ENCODE measurements around the gene CAMK1D.
"Not testable (repeated sequence)": the region's sequence is repeated elsewhere in the genome, so short reads cannot be mapped to it uniquely, and the experiment has no call there.

Gene CAMK1D

DNA sequence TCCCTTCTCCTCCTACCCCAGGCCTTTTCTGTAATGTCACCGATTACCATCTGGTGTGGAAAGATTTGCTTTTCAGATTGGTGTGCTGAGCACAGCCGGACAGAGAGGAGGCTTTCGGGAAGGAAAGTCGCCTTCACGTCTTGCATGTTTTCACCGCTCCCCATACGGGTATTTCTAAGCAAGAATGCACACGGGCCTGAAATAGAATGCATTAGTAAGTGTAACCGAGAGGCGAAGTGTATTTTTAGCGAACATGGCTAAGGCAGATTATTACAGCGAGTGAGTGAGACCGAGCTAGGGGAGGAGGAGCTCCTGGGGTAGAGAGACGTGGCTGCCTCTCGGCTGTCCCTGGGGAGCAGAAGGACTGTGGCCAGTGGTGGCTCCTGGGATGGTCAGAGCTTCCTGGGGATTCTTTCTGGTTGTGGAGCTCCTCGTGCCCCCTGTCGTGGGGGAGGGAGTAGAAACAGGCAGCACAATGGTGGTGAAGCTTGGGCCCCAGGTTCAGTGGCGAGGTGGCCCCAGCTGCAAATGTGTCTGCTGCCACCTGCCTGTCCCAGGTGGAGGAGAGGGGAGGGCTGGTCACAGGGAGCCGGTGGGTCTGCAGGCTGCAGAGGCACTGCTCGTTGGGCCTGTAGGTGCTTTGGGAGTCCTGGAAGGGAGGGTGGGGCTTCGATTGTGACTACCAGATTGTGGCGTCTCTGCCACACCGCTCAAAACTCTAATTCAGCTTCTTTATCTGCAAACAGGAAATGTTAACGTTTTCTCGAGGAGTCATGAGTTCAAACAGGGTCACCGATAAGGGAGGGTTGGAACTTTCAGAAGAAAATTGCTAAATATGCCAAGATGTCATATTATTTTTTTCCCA, 135.8 kb downstream of the CAMK1D start:
- DNase-seq (ENCODE audit: low read depth, low spot score), result no peak

DNA sequence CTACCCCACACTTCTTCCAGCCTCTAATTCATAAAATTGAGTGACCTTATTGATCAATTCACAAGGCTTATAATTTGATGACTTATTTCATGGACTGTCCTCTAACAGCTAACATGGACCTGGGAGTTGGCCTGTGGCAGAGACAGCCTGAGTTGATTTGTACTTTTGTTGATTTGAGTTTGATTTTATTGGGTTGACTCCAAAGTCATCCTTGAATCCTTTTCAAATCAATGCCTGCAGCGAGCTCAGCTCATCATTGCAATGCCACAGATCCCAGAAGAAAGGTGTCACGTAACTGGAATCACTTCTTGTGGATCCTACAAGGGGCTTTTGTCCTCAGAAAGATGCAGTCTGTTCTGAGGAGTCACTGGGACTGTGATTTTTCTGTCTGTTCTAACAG, 138.0 kb downstream of the CAMK1D start:
- DNase-seq (ENCODE audit: low read depth, low spot score), result no peak
- H3K27ac ChIP-seq, result no peak overlapping the region

More for the DNA sequence above, 135.8 kb downstream of the CAMK1D start:
- no peak overlapping the region for H3K27ac ChIP-seq

DNA sequence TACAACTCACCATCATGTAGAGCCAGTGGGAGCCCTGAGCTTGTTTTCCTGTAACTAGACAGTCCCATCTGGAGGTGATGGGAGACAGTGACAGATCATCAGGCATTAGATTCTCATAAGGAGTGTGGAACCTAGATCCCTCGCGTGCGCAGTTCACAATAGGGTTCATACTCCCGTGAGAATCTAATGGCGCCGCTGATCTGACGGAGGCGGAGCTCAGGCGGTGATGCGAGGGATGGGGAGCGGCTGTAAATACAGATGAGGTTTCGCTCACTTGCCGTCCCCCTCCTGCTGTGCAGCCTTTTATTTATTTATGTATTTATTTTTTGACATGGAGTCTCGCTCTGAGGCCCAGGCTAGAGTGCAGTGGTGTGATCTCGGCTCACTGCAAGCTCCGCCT, 139.3 kb downstream of the CAMK1D start:
- H3K27ac ChIP-seq, result no peak overlapping the region
- no peak for DNase-seq (ENCODE audit: low read depth, low spot score)

DNA sequence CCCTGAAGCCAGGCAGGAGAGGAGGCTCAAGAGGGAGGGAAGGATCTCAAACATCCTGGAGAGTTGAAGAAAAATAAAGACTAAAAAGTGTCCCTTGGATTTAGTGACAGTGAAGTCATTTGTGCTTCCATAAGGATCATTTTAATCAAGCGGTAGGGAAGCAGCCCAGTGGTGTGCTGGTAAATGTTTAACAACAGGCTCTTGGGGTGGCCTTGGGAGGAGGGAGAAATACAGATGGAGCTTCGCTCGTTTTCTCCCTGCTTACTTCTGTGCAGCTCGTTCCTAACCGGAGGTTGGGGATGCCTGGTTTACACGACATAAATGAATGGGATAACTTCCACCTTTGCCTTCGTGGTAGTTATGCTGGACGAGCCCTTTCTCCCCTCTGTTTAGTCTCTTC, 140.0 kb downstream of the CAMK1D start:
- H3K27ac ChIP-seq, result no peak overlapping the region
- no peak for DNase-seq (ENCODE audit: low read depth, low spot score)

- no peak for DNase-seq (ENCODE audit: low read depth, low spot score)
- H3K27ac ChIP-seq, result no peak overlapping the region
Measured at GRCh38 chr10:12489806-12490205, 140.5 kb downstream of the CAMK1D start.

DNA sequence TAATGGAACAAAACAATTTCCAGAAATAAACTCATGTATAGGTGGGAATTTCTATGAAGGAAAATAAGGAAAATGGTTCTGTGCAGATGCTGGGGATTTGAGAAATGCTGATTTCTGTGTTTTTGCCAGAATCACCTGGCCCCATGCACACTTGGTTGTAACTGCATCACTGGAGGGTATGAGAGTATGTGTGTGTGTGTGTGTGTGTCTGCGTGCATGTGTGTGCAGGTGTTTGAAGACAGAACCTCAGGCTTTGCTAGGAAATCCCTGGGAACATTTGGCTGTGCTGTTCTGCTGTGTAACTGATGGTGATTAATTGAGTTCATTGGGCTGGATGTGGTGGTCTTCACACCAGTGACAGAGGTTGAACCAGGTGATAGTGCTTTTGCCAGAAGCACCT, 141.6 kb downstream of the CAMK1D start:
- no peak for DNase-seq (ENCODE audit: low read depth, low spot score)

GRCh38 chr10:12491491-12491890, 142.1 kb downstream of the CAMK1D start:
- H3K27ac ChIP-seq, result no peak overlapping the region
- DNase-seq (ENCODE audit: low read depth, low spot score), result no peak

More for the DNA sequence above, 141.6 kb downstream of the CAMK1D start:
- no peak overlapping the region for H3K27ac ChIP-seq

DNA sequence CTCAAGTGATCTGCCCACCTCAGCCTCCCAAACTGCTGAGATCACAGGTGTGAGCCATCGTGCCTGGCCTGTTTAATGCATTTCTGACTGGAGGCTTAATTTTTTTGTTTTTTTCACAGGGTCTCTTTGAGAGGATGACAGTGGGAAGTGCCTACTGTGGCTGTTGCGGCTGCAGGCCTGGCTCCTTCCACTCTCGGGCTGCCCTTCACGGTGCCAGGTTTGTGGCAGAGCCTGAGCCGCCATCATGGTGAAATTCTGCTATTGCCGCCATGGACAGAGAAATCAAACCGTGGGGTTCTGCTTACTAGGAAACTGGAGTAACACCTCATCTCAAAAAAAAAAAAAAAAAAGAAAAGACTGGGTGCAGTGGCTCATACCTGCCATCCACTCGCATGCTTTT, 142.7 kb downstream of the CAMK1D start:
- DNase-seq (ENCODE audit: low read depth, low spot score), result no peak
- H3K27ac ChIP-seq, result no peak overlapping the region

DNA sequence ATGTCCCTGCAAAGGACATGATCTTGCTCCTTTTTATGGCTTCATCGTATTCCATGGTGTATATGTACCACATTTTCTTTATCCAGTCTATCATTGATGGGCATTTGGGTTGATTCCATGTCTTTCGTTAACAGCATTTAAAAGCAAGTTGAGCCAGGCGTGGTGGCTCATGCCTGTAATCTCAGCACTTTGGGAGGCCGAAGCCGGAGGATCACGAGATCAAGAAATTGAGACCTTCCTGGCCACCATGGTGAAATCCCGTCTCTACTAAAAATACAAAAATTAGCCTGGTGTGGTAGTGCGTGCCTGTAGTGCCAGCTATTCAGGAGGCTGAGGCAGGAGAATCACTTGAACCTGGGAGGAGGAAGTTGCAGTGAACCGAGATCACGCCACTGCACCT, 147.7 kb downstream of the CAMK1D start:
- not testable (repeated sequence) for DNase-seq (ENCODE audit: low read depth, low spot score); H3K27ac ChIP-seq

DNA sequence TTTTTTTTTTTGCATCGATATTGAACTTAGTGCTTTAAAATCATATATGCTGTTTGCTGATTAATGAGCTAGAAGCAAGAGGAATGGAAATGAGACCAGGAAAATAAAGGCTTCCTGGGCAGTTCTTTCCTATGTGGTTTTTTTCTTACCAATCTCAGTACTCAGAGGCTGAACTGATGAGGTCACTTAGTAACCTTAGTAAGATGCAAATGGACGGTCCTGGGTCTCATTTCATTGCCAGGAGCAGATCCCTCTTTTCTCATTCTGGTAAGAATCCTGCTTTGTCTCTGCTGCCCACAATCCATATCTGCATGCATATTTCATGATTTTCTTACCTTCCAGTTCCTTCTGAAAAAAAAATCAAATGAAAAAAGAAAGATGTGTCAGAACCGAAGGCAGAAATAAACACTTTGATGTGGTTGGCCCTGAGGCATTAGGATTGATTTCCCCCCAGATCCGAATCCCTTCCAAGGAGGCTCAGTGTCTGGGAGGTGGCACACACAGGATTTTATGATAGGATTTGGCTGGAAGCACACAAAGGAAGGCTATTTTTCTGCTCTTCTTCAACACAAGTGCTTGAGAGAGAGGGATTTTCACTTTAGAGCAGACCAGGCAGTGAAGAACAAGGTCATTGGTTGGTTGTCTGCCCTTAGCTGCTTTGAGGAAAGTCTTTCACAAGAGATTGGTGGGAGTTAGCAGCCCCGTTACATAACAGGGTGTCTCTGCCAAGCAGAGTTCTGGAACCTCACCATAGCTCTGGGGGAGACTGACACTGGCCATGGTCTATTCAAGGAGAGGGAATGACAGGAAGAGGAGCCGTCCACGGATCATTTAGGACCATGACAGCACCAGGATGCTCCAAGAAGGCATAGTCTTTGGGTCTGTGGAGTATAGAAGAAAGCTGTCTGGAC, 150.0 kb downstream of the CAMK1D start:
- H3K27ac ChIP-seq, result no peak overlapping the region
- DNase-seq (ENCODE audit: low read depth, low spot score), result no peak

DNA sequence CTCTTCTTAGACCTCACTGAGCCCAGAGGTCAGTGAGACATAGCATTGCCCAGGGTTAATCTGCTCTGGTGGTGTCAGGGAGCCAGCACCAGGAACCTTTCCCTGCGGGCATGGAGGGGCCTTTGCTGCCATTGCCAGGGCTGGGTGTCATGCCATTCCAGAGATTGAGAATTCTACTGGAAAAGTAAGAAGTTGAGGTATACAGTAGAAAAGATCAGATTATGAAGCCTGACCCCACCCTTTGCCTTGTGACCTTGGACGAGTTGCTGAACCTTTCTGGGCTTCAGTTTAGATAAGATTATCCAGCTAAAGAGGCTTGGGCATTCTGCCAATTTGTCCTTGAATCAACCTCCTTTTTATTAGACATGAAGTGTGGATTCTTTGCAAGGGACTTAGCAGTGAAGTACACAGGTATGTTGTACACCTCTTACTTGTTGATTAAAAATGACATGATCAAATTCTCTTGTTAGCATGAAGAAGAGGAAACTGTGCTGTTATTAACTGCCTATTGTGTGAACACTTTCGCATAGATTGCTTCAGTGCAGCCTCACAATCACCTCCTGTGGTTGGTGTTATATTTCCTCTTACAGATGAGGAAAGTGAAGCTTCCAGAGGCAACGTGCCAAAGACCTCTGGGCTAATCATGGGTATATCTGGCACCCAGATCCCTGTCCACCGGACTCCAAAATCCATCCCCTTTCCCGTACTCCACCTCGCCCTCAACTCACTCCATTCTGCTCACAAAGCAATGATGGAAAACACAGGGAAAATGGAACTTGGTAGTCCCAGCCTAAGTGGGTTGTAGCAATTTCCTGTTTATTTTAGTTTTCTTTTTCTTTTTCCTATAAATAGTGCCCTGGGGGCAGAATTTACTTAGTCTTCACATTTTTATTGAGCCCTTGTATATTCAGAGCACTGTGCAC, 151.3 kb downstream of the CAMK1D start:
- H3K27ac ChIP-seq, result no peak overlapping the region
- no peak for DNase-seq (ENCODE audit: low read depth, low spot score)

DNA sequence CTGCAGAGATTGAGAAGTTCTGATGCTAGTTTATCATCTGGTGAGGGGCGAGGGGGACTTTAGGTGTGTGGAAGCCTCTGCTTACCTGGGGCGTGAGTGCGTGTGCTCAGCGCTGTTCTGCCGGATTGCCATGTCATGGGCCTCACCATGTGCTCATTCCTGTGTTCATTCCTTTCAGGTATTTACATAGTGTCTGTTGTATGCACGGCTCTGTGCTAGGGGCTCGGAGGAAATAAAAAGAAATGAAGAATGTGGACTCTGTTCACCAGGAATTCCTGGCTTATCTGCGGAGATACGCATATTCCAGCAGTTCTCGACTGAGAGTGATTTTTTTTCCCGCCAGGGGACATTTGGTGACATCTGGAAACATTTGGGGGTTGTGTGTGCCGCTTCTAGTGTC, 152.0 kb downstream of the CAMK1D start:
- no peak for DNase-seq (ENCODE audit: low read depth, low spot score)
- no peak overlapping the region for H3K27ac ChIP-seq

- no peak overlapping the region for H3K27ac ChIP-seq
- DNase-seq (ENCODE audit: low read depth, low spot score), result no peak
Measured at GRCh38 chr10:12501841-12502525, 152.6 kb downstream of the CAMK1D start.

DNA sequence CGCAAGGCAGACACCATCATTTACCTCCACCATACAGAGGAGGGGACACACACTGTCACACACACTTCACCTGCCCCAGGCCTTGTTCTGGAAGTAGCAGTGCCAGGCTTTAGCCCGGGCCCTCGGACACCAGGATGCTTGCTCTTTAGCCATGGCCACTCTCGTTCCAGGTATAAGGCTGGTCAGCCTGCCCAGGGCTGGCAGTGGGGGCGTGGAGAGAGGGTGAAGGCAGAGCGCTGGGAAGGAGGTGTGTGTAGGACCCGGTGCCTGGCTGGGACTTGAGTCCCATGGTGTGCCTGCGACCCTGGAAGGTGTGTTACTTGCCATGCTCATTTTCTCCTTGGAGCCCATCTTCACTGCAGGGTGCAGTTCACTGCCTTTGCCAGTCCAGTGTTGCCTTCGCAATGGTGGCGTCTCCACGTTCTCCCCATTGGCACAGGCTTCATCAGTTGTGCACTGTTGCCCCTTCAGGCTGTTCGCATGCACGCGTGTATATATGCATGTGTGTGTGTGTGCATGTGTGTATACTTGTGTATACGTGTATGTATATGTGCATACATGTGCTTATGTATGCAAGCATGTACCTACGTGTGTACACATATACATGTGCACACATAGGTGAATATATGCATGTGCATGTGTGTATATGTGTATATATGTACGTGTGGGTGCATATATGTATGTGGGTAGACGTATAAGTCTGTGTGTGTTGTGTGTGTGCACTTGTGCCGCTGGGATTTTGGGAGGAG, 153.4 kb downstream of the CAMK1D start:
- no peak for DNase-seq (ENCODE audit: low read depth, low spot score)

GRCh38 chr10:12503311-12503710, 154.0 kb downstream of the CAMK1D start:
- DNase-seq (ENCODE audit: low read depth, low spot score), result no peak
- H3K27ac ChIP-seq, result no peak overlapping the region

More for the DNA sequence above, 153.4 kb downstream of the CAMK1D start:
- H3K27ac ChIP-seq, result no peak overlapping the region

GRCh38 chr10:12504176-12504575, 154.8 kb downstream of the CAMK1D start:
- no peak overlapping the region for H3K27ac ChIP-seq
- DNase-seq (ENCODE audit: low read depth, low spot score), result no peak

GRCh38 chr10:12504628-12505027, 155.3 kb downstream of the CAMK1D start:
- DNase-seq (ENCODE audit: low read depth, low spot score), result no peak
- no peak overlapping the region for H3K27ac ChIP-seq

DNA sequence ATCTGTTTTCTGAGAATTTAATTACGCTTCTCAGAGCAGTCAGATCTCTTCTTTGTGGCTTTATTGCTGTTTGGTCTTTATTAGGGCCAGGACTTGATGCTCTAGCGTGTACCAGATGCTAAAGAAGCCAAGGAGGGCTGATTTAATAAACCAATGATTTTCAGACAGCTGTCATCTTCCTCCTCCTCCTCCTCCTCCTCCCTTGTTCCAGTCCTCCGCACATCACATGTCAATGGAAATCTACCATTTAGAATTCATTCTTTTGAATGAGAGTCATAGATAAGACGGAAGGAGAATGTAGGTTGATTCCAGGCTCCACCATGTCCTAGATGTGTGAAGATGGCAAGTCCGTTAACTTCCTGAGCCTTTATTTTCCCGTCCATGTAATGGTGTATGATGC, 156.3 kb downstream of the CAMK1D start:
- DNase-seq (ENCODE audit: low read depth, low spot score), result no peak
- no peak overlapping the region for H3K27ac ChIP-seq
